Hepatocyte (in vitro differentiated cells): ENCODE data around the gene DGCR8. TPM values are rescaled to one million over a fixed set of nuclear protein-coding genes. Genes with fewer than 3 reads are reported as not detected.

Experiments used
- DNase-seq: peaks from one replicate; pipeline ENCODE4 v3.0.0-alpha.2; 2016; ENCODE audit warnings: low spot score
- H2AFZ ChIP-seq: fragments of 200-600 bp; sonication (generic); 2 replicates; pipeline ENCODE4 v1.6.0; 2016; ENCODE audit warnings: antibody characterized with exemption, mild to moderate bottlenecking
- H3K27ac ChIP-seq: fragments of 200-600 bp; sonication (generic); 2 replicates; pipeline ENCODE4 v1.5.1; 2016; ENCODE audit warnings: mild to moderate bottlenecking
- H3K27me3 ChIP-seq: fragments of 200-600 bp; sonication (generic); 2 replicates; pipeline ENCODE4 v1.6.1; 2016
- H3K36me3 ChIP-seq: fragments of 200-600 bp; sonication (generic); replicated peaks from 2 replicates; pipeline ENCODE4 v1.5.1; 2016; ENCODE audit warnings: low read depth; ENCODE audit not compliant: insufficient read depth
- H3K4me1 ChIP-seq: fragments of 200-600 bp; sonication (generic); 2 replicates; pipeline ENCODE4 v1.5.1; 2016; ENCODE audit warnings: mild to moderate bottlenecking, moderate library complexity; ENCODE audit not compliant: insufficient read depth
- H3K4me2 ChIP-seq: fragments of 200-600 bp; sonication (generic); 2 replicates; pipeline ENCODE4 v1.6.0; 2016
- H3K4me3 ChIP-seq: fragments of 200-600 bp; sonication (generic); 2 replicates; pipeline ENCODE4 v1.5.1; 2016; ENCODE audit warnings: mild to moderate bottlenecking
- H3K79me2 ChIP-seq: fragments of 200-600 bp; sonication (generic); 2 replicates; pipeline ENCODE4 v1.6.0; 2017; ENCODE audit warnings: mild to moderate bottlenecking
- H3K9me2 ChIP-seq: fragments of 200-600 bp; sonication (generic); replicated peaks from 2 replicates; pipeline ENCODE4 v1.6.0; 2017; ENCODE audit warnings: mild to moderate bottlenecking; ENCODE audit not compliant: insufficient read depth
- H3K9me3 ChIP-seq: fragments of 200-600 bp; sonication (generic); 2 replicates; pipeline ENCODE4 v1.5.1; 2016; ENCODE audit warnings: low read depth, mild to moderate bottlenecking
- H4K20me1 ChIP-seq: fragments of 200-600 bp; sonication (generic); 2 replicates; pipeline ENCODE4 v1.6.0; 2016; ENCODE audit warnings: mild to moderate bottlenecking; ENCODE audit not compliant: insufficient read depth, poor library complexity, severe bottlenecking
- CTCF ChIP-seq: fragments of 200-600 bp; sonication (generic); IDR thresholded peaks from 2 replicates; pipeline ENCODE4 v1.5.1; 2016; ENCODE audit warnings: antibody characterized with exemption, mild to moderate bottlenecking; ENCODE audit not compliant: poor library complexity
- EZH2 ChIP-seq: fragments of 200-600 bp; sonication (generic); IDR thresholded peaks from 2 replicates; pipeline ENCODE4 v1.6.1; 2016; ENCODE audit warnings: antibody characterized with exemption, mild to moderate bottlenecking, borderline replicate concordance
- EZH2phosphoT487 ChIP-seq: fragments of 200-600 bp; sonication (generic); IDR thresholded peaks from one replicate; pipeline ENCODE4 v1.6.1; 2018; ENCODE audit warnings: antibody characterized with exemption, mild to moderate bottlenecking, low read depth, moderate library complexity; ENCODE audit not compliant: unreplicated experiment, severe bottlenecking
- WGBS: methylation state at CpG from one replicate; pipeline ENCODE4 v1.1.6; 2016; ENCODE audit warnings: low lambda C conversion rate; ENCODE audit errors: missing lambda C conversion rate; 5-methylcytosine and 5-hydroxymethylcytosine counted together
- polyA plus RNA-seq: library from polyadenylated mRNA; unstranded; fragments of >200 nt; fragmentation: Nextera tagmentation; extraction: Ambion mirVana; gene quantifications from 2 replicates; pipeline ENCODE4 v1.2.1, GENCODE V29; 2016
- total RNA-seq: library from RNA; depleted of rRNA; stranded (reverse); fragments of >200 nt; gene quantifications from 2 replicates; pipeline ENCODE4 v1.2.3, GENCODE V29; 2014

Gene DGCR8
- total RNA-seq (18.3 and 22.0 TPM in 2 replicates), polyA plus RNA-seq (10.8 and 12.2 TPM in 2 replicates)

GRCh38 chr22:20079745-20080444, at the start of gene DGCR8:
DGCR8 (plus strand) TSS chr22:20080241; CDS start chr22:20085964, 5,723 bp downstream.
- WGBS, result under 1% methylated on average over 46 of the region's 100 CpGs
- Histone ChIP-seq H3K27ac (peak within 1 kb of the TSS; percentile 98), H3K27me3 (no peaks in the 10 kb centered on the region), H3K4me3 (peak within 1 kb of the TSS; percentile 98), H2AFZ (peak within 1 kb of the TSS; percentile 98), H3K9me2 (no peaks in the 10 kb centered on the region), H3K9me3 (no peaks in the 10 kb centered on the region), H3K4me2 (peak within 1 kb of the TSS; percentile 86), H4K20me1 (peaks cover 36% of the 10 kb centered on the region), H3K79me2 (peaks cover 45% of the 10 kb centered on the region), H3K36me3 (no peaks in the 10 kb centered on the region), H3K4me1 (peaks cover 22% of the 10 kb centered on the region)
- TF ChIP-seq EZH2, result no peak
- peak; percentile 98 for DNase-seq

- no peaks in the 10 kb centered on the region for H3K79me2 ChIP-seq
- DNase-seq, result no peak
- H3K36me3 ChIP-seq, result no peaks in the 10 kb centered on the region
- TF ChIP-seq EZH2phosphoT487 (no peak), CTCF (no peak), EZH2 (no peak)
- no peak overlapping the region for H3K4me3 ChIP-seq
- H3K4me2 ChIP-seq, result no peak overlapping the region
- no peaks in the 10 kb centered on the region for H3K9me3 ChIP-seq
- no peaks in the 10 kb centered on the region for H3K9me2 ChIP-seq
- no peak overlapping the region for H3K27ac ChIP-seq
- peaks cover 6% of the 10 kb centered on the region for H4K20me1 ChIP-seq
- H3K4me1 ChIP-seq, result no peaks in the 10 kb centered on the region
- 92% methylated on average over 16 of the region's 16 CpGs for WGBS
- H2AFZ ChIP-seq, result no peak overlapping the region
- no peaks in the 10 kb centered on the region for H3K27me3 ChIP-seq
Observed at GRCh38 chr22:20031732-20032406, 48.2 kb upstream of the DGCR8 start.

- no peak overlapping the region for H3K27ac ChIP-seq
- no peaks in the 10 kb centered on the region for H3K27me3 ChIP-seq
- H3K4me3 ChIP-seq, result no peak overlapping the region
- H3K4me1 ChIP-seq, result no peaks in the 10 kb centered on the region
- H4K20me1 ChIP-seq, result peaks cover 6% of the 10 kb centered on the region
- TF ChIP-seq CTCF (no peak), EZH2 (no peak), EZH2phosphoT487 (no peak)
- H3K9me2 ChIP-seq, result no peaks in the 10 kb centered on the region
- no peaks in the 10 kb centered on the region for H3K79me2 ChIP-seq
- H2AFZ ChIP-seq, result no peak overlapping the region
- WGBS, result 94% methylated on average over 7 of the region's 7 CpGs
- H3K36me3 ChIP-seq, result no peaks in the 10 kb centered on the region
- H3K9me3 ChIP-seq, result no peaks in the 10 kb centered on the region
- H3K4me2 ChIP-seq, result no peak overlapping the region
- no peak for DNase-seq
Observed at GRCh38 chr22:20032407-20032991, 47.5 kb upstream of the DGCR8 start.

GRCh38 chr22:20033045-20033706, 46.9 kb upstream of the DGCR8 start:
- Histone ChIP-seq H3K79me2 (no peaks in the 10 kb centered on the region), H4K20me1 (peaks cover 4% of the 10 kb centered on the region), H3K9me2 (no peaks in the 10 kb centered on the region), H3K4me1 (no peaks in the 10 kb centered on the region), H3K36me3 (no peaks in the 10 kb centered on the region), H3K9me3 (no peaks in the 10 kb centered on the region), H3K27me3 (no peaks in the 10 kb centered on the region), H2AFZ (no peak overlapping the region), H3K4me3 (no peak overlapping the region), H3K4me2 (no peak overlapping the region), H3K27ac (no peak overlapping the region)
- 98% methylated on average over 14 of the region's 14 CpGs for WGBS
- TF ChIP-seq EZH2 (no peak), EZH2phosphoT487 (no peak), CTCF (no peak)
- DNase-seq, result no peak
